Measurements from ENCODE around the gene IRX3.

DNA sequence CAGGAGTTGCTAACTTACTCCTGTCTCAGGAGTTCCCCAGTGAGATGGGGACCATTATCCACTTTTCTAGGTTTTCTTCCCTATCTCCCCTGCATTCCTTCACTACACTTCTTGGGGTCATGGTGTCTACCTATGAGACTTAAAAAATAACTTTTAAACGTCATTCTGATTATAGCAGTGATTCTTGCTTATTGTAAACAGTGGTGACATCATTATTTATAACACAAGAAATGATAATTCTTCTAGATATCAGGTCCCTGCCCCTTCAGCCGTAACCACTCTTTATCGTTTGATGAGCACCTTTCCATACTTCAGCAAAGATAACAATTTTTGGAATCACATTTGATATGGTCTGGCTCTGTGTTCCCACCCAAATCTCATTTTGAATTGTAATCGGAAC, 27.2 kb upstream of the IRX3 start:
- TF ChIP-seq ZFP30 (CRISPR knock-in tag; IDR thresholded peaks at IDR 0.05) (no peak), BACH2 (CRISPR knock-in tag; IDR thresholded peaks at IDR 0.05; ENCODE audit: borderline replicate concordance) (no peak), SNAI2 (CRISPR knock-in tag; IDR thresholded peaks at IDR 0.05) (no peak), TOX (CRISPR knock-in tag; IDR thresholded peaks at IDR 0.05; ENCODE audit: borderline replicate concordance) (no peak), ZFP3 (CRISPR knock-in tag; IDR thresholded peaks at IDR 0.05) (no peak), RARB (CRISPR knock-in tag; IDR thresholded peaks at IDR 0.05) (no peak), ARNTL (CRISPR knock-in tag; IDR thresholded peaks at IDR 0.05; ENCODE audit: borderline replicate concordance, low read depth) (no peak), ZNF8 (CRISPR knock-in tag; IDR thresholded peaks at IDR 0.05) (no peak), ZC3H10 (CRISPR knock-in tag; IDR thresholded peaks at IDR 0.05) (no peak), GLIS3 (CRISPR knock-in tag; IDR thresholded peaks at IDR 0.05) (no peak)
- TF ChIP-seq, protein P1, sequence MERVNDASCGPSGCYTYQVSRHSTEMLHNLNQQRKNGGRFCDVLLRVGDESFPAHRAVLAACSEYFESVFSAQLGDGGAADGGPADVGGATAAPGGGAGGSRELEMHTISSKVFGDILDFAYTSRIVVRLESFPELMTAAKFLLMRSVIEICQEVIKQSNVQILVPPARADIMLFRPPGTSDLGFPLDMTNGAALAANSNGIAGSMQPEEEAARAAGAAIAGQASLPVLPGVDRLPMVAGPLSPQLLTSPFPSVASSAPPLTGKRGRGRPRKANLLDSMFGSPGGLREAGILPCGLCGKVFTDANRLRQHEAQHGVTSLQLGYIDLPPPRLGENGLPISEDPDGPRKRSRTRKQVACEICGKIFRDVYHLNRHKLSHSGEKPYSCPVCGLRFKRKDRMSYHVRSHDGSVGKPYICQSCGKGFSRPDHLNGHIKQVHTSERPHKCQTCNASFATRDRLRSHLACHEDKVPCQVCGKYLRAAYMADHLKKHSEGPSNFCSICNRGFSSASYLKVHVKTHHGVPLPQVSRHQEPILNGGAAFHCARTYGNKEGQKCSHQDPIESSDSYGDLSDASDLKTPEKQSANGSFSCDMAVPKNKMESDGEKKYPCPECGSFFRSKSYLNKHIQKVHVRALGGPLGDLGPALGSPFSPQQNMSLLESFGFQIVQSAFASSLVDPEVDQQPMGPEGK (CRISPR knock-in tag; IDR thresholded peaks at IDR 0.05; ENCODE audit: borderline replicate concordance) = no peak
- TF ChIP-seq, protein P2, sequence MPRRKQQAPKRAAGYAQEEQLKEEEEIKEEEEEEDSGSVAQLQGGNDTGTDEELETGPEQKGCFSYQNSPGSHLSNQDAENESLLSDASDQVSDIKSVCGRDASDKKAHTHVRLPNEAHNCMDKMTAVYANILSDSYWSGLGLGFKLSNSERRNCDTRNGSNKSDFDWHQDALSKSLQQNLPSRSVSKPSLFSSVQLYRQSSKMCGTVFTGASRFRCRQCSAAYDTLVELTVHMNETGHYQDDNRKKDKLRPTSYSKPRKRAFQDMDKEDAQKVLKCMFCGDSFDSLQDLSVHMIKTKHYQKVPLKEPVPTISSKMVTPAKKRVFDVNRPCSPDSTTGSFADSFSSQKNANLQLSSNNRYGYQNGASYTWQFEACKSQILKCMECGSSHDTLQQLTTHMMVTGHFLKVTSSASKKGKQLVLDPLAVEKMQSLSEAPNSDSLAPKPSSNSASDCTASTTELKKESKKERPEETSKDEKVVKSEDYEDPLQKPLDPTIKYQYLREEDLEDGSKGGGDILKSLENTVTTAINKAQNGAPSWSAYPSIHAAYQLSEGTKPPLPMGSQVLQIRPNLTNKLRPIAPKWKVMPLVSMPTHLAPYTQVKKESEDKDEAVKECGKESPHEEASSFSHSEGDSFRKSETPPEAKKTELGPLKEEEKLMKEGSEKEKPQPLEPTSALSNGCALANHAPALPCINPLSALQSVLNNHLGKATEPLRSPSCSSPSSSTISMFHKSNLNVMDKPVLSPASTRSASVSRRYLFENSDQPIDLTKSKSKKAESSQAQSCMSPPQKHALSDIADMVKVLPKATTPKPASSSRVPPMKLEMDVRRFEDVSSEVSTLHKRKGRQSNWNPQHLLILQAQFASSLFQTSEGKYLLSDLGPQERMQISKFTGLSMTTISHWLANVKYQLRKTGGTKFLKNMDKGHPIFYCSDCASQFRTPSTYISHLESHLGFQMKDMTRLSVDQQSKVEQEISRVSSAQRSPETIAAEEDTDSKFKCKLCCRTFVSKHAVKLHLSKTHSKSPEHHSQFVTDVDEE (CRISPR knock-in tag; IDR thresholded peaks at IDR 0.05) = no peak
- TF ChIP-seq, protein P3, sequence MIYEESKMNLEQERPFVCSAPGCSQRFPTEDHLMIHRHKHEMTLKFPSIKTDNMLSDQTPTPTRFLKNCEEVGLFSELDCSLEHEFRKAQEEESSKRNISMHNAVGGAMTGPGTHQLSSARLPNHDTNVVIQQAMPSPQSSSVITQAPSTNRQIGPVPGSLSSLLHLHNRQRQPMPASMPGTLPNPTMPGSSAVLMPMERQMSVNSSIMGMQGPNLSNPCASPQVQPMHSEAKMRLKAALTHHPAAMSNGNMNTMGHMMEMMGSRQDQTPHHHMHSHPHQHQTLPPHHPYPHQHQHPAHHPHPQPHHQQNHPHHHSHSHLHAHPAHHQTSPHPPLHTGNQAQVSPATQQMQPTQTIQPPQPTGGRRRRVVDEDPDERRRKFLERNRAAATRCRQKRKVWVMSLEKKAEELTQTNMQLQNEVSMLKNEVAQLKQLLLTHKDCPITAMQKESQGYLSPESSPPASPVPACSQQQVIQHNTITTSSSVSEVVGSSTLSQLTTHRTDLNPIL (CRISPR knock-in tag; IDR thresholded peaks at IDR 0.05; ENCODE audit: low read depth) = no peak
- TF ChIP-seq, protein P4, sequence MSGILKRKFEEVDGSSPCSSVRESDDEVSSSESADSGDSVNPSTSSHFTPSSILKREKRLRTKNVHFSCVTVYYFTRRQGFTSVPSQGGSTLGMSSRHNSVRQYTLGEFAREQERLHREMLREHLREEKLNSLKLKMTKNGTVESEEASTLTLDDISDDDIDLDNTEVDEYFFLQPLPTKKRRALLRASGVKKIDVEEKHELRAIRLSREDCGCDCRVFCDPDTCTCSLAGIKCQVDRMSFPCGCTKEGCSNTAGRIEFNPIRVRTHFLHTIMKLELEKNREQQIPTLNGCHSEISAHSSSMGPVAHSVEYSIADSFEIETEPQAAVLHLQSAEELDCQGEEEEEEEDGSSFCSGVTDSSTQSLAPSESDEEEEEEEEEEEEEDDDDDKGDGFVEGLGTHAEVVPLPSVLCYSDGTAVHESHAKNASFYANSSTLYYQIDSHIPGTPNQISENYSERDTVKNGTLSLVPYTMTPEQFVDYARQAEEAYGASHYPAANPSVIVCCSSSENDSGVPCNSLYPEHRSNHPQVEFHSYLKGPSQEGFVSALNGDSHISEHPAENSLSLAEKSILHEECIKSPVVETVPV (CRISPR knock-in tag; IDR thresholded peaks at IDR 0.05) = no peak

All from SK-N-SH treated with all-trans-retinoic acid at 6 μM for 48 hours (cell line).